Measurements from ENCODE around the gene ARIH1.

Gene ARIH1

GRCh38 chr15:72487070-72487797 lies 13.1 kb downstream of the ARIH1 start:
- in situ Hi-C loops (cut with MboI; ENCODE audit: low sequenced_read_pairs), result no loop called here

- in situ Hi-C loops (cut with MboI; ENCODE audit: low sequenced_read_pairs), result no loop called here
Observed at GRCh38 chr15:72488558-72488957, 14.4 kb downstream of the ARIH1 start.

GRCh38 chr15:72489943-72490554 lies 15.9 kb downstream of the ARIH1 start:
- in situ Hi-C loops (cut with MboI; ENCODE audit: low sequenced_read_pairs), result no loop called here

- in situ Hi-C loops (cut with MboI; ENCODE audit: low sequenced_read_pairs), result no loop called here
Observed at GRCh38 chr15:72491768-72492167, 17.6 kb downstream of the ARIH1 start.

GRCh38 chr15:72492733-72493132 lies 18.6 kb downstream of the ARIH1 start:
- in situ Hi-C loops (cut with MboI; ENCODE audit: low sequenced_read_pairs), result no loop called here

- in situ Hi-C loops (cut with MboI; ENCODE audit: low sequenced_read_pairs), result no loop called here
Observed at GRCh38 chr15:72493220-72493619, 19.1 kb downstream of the ARIH1 start.

- in situ Hi-C loops (cut with MboI; ENCODE audit: low sequenced_read_pairs), result no loop called here
Observed at GRCh38 chr15:72495007-72495406, 20.9 kb downstream of the ARIH1 start.

GRCh38 chr15:72496783-72497182 lies 22.7 kb downstream of the ARIH1 start:
- in situ Hi-C loops (cut with MboI; ENCODE audit: low sequenced_read_pairs), result no loop called here

- in situ Hi-C loops (cut with MboI; ENCODE audit: low sequenced_read_pairs), result no loop called here
Observed at GRCh38 chr15:72497402-72497801, 23.3 kb downstream of the ARIH1 start.

GRCh38 chr15:72502220-72502809 lies 28.2 kb downstream of the ARIH1 start:
- in situ Hi-C loops (cut with MboI; ENCODE audit: low sequenced_read_pairs), result no loop called here

- in situ Hi-C loops (cut with MboI; ENCODE audit: low sequenced_read_pairs), result no loop called here
Observed at GRCh38 chr15:72503147-72503546, 29.0 kb downstream of the ARIH1 start.

GRCh38 chr15:72507402-72508092 lies 33.4 kb downstream of the ARIH1 start:
- in situ Hi-C loops (cut with MboI; ENCODE audit: low sequenced_read_pairs), result no loop called here

- in situ Hi-C loops (cut with MboI; ENCODE audit: low sequenced_read_pairs), result no loop called here
Observed at GRCh38 chr15:72509484-72509883, 35.4 kb downstream of the ARIH1 start.

- in situ Hi-C loops (cut with MboI; ENCODE audit: low sequenced_read_pairs), result no loop called here
Observed at GRCh38 chr15:72511536-72511935, 37.4 kb downstream of the ARIH1 start.

GRCh38 chr15:72515591-72516389 lies 41.7 kb downstream of the ARIH1 start:
- in situ Hi-C loops (cut with MboI; ENCODE audit: low sequenced_read_pairs), result no loop called here

GRCh38 chr15:72516777-72517176 lies 42.6 kb downstream of the ARIH1 start:
- in situ Hi-C loops (cut with MboI; ENCODE audit: low sequenced_read_pairs), result no loop called here

- in situ Hi-C loops (cut with MboI; ENCODE audit: low sequenced_read_pairs), result no loop called here
Observed at GRCh38 chr15:72521682-72522081, 47.6 kb downstream of the ARIH1 start.

GRCh38 chr15:72532991-72533601 lies 59.0 kb downstream of the ARIH1 start:
- in situ Hi-C loops (cut with MboI; ENCODE audit: low sequenced_read_pairs), result no loop called here

GRCh38 chr15:72534523-72534922 lies 60.4 kb downstream of the ARIH1 start:
- in situ Hi-C loops (cut with MboI; ENCODE audit: low sequenced_read_pairs), result no loop called here

GRCh38 chr15:72535911-72536310 lies 61.8 kb downstream of the ARIH1 start:
- in situ Hi-C loops (cut with MboI; ENCODE audit: low sequenced_read_pairs), result no loop called here

All from hTERT RPE-1 (cell line).